Ovary (tissue), 3 donors: ENCODE results near the gene MYL12A.

Experiments
- CTCF ChIP-seq, 3 donors: fragments of 450-650 bp in 2 of 3; fragments of 200-600 bp in 1 of 3; IDR thresholded peaks; one replicate each; pipeline versions ENCODE4 v1.5.1 to v1.8.0; 2016 to 2022; ENCODE audit warnings: antibody characterized with exemption in 3 of 3, mild to moderate bottlenecking in 1 of 3
- EP300 ChIP-seq: sonication (generic); formaldehyde crosslinking; IDR thresholded peaks from one replicate; pipeline ENCODE4 v1.6.1; 2017; ENCODE audit warnings: antibody characterized with exemption
- POLR2A ChIP-seq: fragments of 450-650 bp; IDR thresholded peaks from one replicate; pipeline ENCODE4 v1.6.1; 2017; ENCODE audit warnings: antibody characterized with exemption, mild to moderate bottlenecking, moderate library complexity
- donor health status: DM: no; HTN: no; CAD: no.

GRCh38 chr18:3236470-3236869 is 11.1 kb upstream of the MYL12A start:
- TF ChIP-seq CTCF (IDR thresholded peaks at IDR 0.05) (no peak), POLR2A (no peak), EP300 (no peak)
